ENCODE results near the gene SYT12. TPM values are rescaled to one million over a fixed set of nuclear protein-coding genes. Genes with fewer than 3 reads are reported as not detected.

Gene SYT12
- total and polyA plus RNA-seq, 2 of the 8 experiments (the other 6 are each of a cell fraction or from before 2014, with no cell fraction given), result 1.4 to 3.3 TPM

DNA sequence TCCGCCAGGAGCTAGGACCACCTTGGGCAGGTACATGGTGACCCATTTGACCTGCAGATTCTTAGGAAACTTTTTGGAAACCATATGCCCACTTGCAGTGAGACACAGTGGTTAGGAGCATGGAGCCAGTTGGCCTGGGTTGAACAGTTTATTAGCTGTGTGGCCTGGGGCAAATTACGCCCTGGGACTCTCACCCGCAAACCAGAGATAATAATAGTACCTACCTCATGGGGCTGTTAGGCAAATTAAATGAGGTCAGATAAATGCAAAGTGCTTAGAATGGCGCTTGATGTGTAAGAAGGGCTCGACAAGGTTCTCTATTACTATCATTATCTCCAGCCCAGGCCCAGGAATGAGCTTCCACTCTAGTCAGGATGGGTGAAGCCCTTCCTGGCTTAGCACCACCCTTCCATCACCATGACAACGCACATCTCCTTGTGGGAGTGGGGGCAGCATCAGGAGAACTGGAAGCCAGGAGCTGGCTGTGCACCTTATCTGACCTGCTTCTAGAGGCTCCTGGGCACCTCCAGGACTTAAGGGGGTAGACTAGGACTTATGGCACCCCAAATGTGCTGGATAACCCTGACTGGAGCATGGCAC is 5.1 kb downstream of the SYT12 start (continued):
- TF ChIP-seq, protein P1, sequence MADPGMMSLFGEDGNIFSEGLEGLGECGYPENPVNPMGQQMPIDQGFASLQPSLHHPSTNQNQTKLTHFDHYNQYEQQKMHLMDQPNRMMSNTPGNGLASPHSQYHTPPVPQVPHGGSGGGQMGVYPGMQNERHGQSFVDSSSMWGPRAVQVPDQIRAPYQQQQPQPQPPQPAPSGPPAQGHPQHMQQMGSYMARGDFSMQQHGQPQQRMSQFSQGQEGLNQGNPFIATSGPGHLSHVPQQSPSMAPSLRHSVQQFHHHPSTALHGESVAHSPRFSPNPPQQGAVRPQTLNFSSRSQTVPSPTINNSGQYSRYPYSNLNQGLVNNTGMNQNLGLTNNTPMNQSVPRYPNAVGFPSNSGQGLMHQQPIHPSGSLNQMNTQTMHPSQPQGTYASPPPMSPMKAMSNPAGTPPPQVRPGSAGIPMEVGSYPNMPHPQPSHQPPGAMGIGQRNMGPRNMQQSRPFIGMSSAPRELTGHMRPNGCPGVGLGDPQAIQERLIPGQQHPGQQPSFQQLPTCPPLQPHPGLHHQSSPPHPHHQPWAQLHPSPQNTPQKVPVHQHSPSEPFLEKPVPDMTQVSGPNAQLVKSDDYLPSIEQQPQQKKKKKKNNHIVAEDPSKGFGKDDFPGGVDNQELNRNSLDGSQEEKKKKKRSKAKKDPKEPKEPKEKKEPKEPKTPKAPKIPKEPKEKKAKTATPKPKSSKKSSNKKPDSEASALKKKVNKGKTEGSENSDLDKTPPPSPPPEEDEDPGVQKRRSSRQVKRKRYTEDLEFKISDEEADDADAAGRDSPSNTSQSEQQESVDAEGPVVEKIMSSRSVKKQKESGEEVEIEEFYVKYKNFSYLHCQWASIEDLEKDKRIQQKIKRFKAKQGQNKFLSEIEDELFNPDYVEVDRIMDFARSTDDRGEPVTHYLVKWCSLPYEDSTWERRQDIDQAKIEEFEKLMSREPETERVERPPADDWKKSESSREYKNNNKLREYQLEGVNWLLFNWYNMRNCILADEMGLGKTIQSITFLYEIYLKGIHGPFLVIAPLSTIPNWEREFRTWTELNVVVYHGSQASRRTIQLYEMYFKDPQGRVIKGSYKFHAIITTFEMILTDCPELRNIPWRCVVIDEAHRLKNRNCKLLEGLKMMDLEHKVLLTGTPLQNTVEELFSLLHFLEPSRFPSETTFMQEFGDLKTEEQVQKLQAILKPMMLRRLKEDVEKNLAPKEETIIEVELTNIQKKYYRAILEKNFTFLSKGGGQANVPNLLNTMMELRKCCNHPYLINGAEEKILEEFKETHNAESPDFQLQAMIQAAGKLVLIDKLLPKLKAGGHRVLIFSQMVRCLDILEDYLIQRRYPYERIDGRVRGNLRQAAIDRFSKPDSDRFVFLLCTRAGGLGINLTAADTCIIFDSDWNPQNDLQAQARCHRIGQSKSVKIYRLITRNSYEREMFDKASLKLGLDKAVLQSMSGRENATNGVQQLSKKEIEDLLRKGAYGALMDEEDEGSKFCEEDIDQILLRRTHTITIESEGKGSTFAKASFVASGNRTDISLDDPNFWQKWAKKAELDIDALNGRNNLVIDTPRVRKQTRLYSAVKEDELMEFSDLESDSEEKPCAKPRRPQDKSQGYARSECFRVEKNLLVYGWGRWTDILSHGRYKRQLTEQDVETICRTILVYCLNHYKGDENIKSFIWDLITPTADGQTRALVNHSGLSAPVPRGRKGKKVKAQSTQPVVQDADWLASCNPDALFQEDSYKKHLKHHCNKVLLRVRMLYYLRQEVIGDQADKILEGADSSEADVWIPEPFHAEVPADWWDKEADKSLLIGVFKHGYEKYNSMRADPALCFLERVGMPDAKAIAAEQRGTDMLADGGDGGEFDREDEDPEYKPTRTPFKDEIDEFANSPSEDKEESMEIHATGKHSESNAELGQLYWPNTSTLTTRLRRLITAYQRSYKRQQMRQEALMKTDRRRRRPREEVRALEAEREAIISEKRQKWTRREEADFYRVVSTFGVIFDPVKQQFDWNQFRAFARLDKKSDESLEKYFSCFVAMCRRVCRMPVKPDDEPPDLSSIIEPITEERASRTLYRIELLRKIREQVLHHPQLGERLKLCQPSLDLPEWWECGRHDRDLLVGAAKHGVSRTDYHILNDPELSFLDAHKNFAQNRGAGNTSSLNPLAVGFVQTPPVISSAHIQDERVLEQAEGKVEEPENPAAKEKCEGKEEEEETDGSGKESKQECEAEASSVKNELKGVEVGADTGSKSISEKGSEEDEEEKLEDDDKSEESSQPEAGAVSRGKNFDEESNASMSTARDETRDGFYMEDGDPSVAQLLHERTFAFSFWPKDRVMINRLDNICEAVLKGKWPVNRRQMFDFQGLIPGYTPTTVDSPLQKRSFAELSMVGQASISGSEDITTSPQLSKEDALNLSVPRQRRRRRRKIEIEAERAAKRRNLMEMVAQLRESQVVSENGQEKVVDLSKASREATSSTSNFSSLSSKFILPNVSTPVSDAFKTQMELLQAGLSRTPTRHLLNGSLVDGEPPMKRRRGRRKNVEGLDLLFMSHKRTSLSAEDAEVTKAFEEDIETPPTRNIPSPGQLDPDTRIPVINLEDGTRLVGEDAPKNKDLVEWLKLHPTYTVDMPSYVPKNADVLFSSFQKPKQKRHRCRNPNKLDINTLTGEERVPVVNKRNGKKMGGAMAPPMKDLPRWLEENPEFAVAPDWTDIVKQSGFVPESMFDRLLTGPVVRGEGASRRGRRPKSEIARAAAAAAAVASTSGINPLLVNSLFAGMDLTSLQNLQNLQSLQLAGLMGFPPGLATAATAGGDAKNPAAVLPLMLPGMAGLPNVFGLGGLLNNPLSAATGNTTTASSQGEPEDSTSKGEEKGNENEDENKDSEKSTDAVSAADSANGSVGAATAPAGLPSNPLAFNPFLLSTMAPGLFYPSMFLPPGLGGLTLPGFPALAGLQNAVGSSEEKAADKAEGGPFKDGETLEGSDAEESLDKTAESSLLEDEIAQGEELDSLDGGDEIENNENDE (IDR thresholded peaks at IDR 0.05; ENCODE audit: insufficient replicate concordance, low read length), result no peak
- no peak for TF ChIP-seq CTBP2 (IDR thresholded peaks at IDR 0.05; ENCODE audit: borderline replicate concordance, insufficient read depth, insufficient read length, low read length)
- TF ChIP-seq SP2 (IDR thresholded peaks at IDR 0.05; ENCODE audit: low read length), result no peak
- TF ChIP-seq MAFK (IDR thresholded peaks at IDR 0.05; ENCODE audit: low read depth, low read length), result no peak
- no peak for TF ChIP-seq KDM1A (IDR thresholded peaks at IDR 0.05; ENCODE audit: borderline replicate concordance, low read length)
- TF ChIP-seq FOSL1 (IDR thresholded peaks at IDR 0.05; ENCODE audit: insufficient read depth, low read depth, low read length), result no peak
- no peak for TF ChIP-seq CBX5 (IDR thresholded peaks at IDR 0.05; ENCODE audit: low read depth, low read length)
- no peak for TF ChIP-seq CBX8 (IDR thresholded peaks at IDR 0.05; ENCODE audit: borderline replicate concordance, low read depth, low read length)
